ENCODE data around the gene CBX8. TPM values are rescaled to one million over a fixed set of nuclear protein-coding genes. Genes with fewer than 3 reads are reported as not detected.

The CBX8 gene
- 1.5 and 3.6 TPM in 2 replicates for total RNA-seq

GRCh38 chr17:79796763-79797491, at the start of gene CBX8:
Gene CBX8 (minus strand): TSS chr17:79797077. CDS start chr17:79796998, 79 bp downstream.

GRCh38 chr17:79839356-79840268, 42.7 kb upstream of the CBX8 start, which contains the start of gene CBX4:
Gene CBX4 (minus strand): TSS chr17:79839440. CDS start chr17:79839251, 189 bp downstream.

GRCh38 chr17:79777894-79778503, 18.9 kb downstream of the CBX8 start, which contains the start of gene CBX2:
Gene CBX2 (plus strand): TSS chr17:79778148. CDS start chr17:79778236, 88 bp downstream.

Other genes starting within 250 kb of the CBX8 start
- gene RBFOX3, start 186.0 kb downstream of the CBX8 start, total RNA-seq, result not detected in 2 replicates
- not detected in 2 replicates for gene ENPP7, start 66.1 kb downstream of the CBX8 start, total RNA-seq
- 12.5 and 14.7 TPM in 2 replicates for gene CBX2, start 18.9 kb downstream of the CBX8 start, total RNA-seq
- gene CBX4, start 42.4 kb upstream of the CBX8 start, total RNA-seq, result 7.0 and 8.9 TPM in 2 replicates
- 15.1 and 54.9 TPM in 2 replicates for gene TBC1D16, start 238.8 kb upstream of the CBX8 start, total RNA-seq
- gene CCDC40, start 239.6 kb upstream of the CBX8 start, total RNA-seq, result 0.49 and 3.2 TPM in 2 replicates